OCI-LY1 (cell line): ENCODE measurements around the gene ZBTB48.

Source experiments
- EZH2 ChIP-seq: fragments of 200-600 bp; sonication (generic), shearing (Covaris generic); IDR thresholded peaks from 2 replicates; pipeline ENCODE4 v1.8.0; 2017; ENCODE audit warnings: borderline replicate concordance, mixed run types, mild to moderate bottlenecking, antibody characterized with exemption, low read length, moderate library complexity, mixed read lengths
- TF ChIP-seq, protein P1 (sequence below): fragments of 200-600 bp; sonication (generic), shearing (Covaris generic); IDR thresholded peaks from 2 replicates; pipeline ENCODE4 v1.5.1; 2017; ENCODE audit warnings: mild to moderate bottlenecking, antibody characterized with exemption, low read length, moderate library complexity, mixed read lengths

DNA sequence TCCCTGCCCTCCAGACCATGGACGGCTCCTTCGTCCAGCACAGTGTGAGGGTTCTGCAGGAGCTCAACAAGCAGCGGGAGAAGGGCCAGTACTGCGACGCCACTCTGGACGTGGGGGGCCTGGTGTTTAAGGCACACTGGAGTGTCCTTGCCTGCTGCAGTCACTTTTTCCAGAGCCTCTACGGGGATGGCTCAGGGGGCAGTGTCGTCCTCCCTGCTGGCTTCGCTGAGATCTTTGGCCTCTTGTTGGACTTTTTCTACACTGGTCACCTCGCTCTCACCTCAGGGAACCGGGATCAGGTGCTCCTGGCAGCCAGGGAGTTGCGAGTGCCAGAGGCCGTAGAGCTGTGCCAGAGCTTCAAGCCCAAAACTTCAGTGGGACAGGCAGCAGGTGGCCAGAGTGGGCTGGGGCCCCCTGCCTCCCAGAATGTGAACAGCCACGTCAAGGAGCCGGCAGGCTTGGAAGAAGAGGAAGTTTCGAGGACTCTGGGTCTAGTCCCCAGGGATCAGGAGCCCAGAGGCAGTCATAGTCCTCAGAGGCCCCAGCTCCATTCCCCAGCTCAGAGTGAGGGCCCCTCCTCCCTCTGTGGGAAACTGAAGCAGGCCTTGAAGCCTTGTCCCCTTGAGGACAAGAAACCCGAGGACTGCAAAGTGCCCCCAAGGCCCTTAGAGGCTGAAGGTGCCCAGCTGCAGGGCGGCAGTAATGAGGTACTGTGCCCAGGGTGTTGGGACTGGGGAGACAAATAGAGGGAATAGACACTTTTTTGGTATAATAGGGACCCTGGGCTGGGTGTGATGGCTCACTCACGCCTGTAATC is 1.0 kb downstream of the ZBTB48 start:
- TF ChIP-seq, protein P1, sequence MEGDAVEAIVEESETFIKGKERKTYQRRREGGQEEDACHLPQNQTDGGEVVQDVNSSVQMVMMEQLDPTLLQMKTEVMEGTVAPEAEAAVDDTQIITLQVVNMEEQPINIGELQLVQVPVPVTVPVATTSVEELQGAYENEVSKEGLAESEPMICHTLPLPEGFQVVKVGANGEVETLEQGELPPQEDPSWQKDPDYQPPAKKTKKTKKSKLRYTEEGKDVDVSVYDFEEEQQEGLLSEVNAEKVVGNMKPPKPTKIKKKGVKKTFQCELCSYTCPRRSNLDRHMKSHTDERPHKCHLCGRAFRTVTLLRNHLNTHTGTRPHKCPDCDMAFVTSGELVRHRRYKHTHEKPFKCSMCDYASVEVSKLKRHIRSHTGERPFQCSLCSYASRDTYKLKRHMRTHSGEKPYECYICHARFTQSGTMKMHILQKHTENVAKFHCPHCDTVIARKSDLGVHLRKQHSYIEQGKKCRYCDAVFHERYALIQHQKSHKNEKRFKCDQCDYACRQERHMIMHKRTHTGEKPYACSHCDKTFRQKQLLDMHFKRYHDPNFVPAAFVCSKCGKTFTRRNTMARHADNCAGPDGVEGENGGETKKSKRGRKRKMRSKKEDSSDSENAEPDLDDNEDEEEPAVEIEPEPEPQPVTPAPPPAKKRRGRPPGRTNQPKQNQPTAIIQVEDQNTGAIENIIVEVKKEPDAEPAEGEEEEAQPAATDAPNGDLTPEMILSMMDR, result peak; percentile 25; the same call in 1 of the 2 replicates
- no peak for TF ChIP-seq EZH2
